Stomach smooth muscle (tissue), 2 donors: ENCODE data around the gene PILRB.

Experiments
- H3K27ac ChIP-seq: one replicate; pipeline ENCODE4 v1.7.0; 2013; ENCODE audit warnings: mild to moderate bottlenecking, low read length, inconsistent platforms
- H3K27me3 ChIP-seq, 2 donors: one replicate each; pipeline ENCODE4 v1.7.0; 2013; ENCODE audit warnings: low read length in 2 of 2; ENCODE audit not compliant: insufficient read depth in 2 of 2, control insufficient read depth in 1 of 2
- H3K36me3 ChIP-seq, 2 donors: one replicate each; pipeline ENCODE4 v1.7.0; 2013; ENCODE audit warnings: low read length in 2 of 2; ENCODE audit not compliant: control insufficient read depth in 2 of 2, insufficient read depth in 2 of 2
- H3K4me1 ChIP-seq: one replicate; pipeline ENCODE4 v1.7.0; 2013; ENCODE audit warnings: low read length; ENCODE audit not compliant: control insufficient read depth, insufficient read depth
- H3K4me3 ChIP-seq, 2 donors: one replicate each; pipeline ENCODE4 v1.7.0; 2013; ENCODE audit warnings: low read length in 2 of 2
- H3K9ac ChIP-seq, 2 donors: one replicate each; pipeline ENCODE4 v1.7.0; 2013; ENCODE audit warnings: low read length in 2 of 2, mild to moderate bottlenecking in 1 of 2
- H3K9me3 ChIP-seq, 2 donors: one replicate each; pipeline ENCODE4 v1.7.0; 2013; ENCODE audit warnings: low read length in 2 of 2; ENCODE audit not compliant: control insufficient read depth in 2 of 2
- donor health status: healthy.
- donor health status: Pancreatic carcinoma.

The PILRB gene

DNA sequence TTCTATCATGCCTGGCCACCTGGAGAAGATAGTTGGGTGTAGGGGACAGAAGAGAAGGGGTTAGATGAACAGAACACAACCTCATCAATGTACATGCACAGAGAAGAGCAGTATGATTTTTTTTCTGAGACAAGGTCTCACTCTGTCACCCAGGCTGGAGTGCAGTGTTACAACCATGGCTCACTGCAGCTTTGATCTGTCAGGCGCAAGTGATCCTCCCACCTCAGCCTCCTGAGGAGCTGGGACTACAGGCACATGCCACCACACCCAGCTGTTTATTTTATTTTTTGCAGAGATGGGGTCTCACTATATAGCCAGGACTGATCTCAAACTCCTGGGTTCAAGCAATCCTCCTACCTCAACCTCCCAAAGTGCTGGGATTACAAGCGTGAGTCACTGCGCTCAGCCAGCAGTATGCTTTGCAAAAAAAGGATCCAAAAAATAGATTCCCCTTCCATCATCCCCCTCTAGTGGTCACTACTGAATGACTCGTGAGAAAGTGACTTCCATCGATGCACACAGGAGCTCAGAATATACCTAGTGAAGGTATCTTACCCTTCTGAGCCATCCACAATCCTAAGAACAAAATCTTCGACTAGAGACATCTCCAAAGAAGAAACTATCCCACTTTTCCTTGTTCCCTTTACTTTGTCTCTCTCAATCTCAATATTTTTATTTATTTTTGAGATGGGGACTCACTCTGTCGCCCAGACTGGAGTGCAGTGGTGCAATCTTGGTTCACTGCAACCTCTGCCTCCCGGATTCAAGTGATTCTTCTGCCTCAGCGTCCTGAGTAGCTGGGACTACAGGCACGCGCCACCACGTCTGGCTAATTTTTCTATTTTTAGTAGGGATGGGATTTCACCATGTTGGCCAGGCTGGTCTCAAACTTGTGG, 49.6 kb downstream of the PILRB start:
- Histone ChIP-seq H3K36me3 (no peaks in the 10 kb centered on the region), H3K9ac (no peak overlapping the region), H3K27ac (no peak overlapping the region), H3K27me3 (no peaks in the 10 kb centered on the region), H3K4me1 (no peaks in the 10 kb centered on the region), H3K4me3 (no peak overlapping the region), H3K9me3 (no peaks in the 10 kb centered on the region)

DNA sequence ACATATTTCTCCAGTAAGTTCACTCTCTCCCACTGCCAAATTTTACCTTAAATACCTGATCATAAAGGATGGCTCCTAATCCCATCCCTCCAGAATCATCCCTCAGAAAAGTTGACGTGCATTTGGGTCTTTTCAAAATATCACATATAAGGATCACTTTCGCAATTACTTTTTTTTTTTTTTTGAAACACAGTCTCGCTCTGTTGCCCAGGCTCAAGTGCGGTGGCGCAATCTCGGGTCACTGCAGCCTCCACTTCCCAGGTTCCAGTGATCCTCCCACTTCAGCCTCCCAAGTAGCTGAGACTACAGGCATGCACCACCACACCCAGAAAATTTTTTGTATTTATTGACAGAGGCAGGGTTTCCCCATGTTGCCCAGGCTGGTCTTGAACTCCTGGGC, 53.2 kb downstream of the PILRB start:
- no peak overlapping the region for H3K9ac ChIP-seq
- H3K4me3 ChIP-seq, result no peak overlapping the region
- no peaks in the 10 kb centered on the region for H3K27me3 ChIP-seq
- no peak overlapping the region for H3K27ac ChIP-seq
- H3K9me3 ChIP-seq, result no peaks in the 10 kb centered on the region
- H3K4me1 ChIP-seq, result no peaks in the 10 kb centered on the region
- H3K36me3 ChIP-seq, result no peaks in the 10 kb centered on the region

DNA sequence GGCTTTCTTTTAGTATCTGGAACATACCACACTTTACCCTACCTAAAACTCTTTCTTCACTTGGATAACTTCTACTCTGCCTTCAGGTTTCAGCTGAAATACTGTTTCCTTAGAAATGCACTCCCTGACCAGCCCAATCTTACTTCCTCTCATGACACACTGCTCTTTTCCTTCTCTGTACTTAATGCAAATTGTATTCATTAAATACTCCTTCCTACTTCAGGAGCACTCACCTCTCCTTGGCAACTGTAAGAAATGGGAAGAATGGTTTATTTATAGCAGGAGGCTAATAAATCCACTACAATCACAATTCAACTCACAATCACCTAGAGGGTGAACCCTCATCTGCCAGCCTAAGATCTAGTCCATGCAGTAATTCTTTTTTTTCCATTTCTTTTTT, 55.4 kb downstream of the PILRB start:
- H3K27ac ChIP-seq, result no peak overlapping the region
- H3K4me1 ChIP-seq, result no peaks in the 10 kb centered on the region
- no peaks in the 10 kb centered on the region for H3K36me3 ChIP-seq
- H3K4me3 ChIP-seq, result no peak overlapping the region
- H3K27me3 ChIP-seq, result no peaks in the 10 kb centered on the region
- H3K9me3 ChIP-seq, result no peaks in the 10 kb centered on the region
- no peak overlapping the region for H3K9ac ChIP-seq

DNA sequence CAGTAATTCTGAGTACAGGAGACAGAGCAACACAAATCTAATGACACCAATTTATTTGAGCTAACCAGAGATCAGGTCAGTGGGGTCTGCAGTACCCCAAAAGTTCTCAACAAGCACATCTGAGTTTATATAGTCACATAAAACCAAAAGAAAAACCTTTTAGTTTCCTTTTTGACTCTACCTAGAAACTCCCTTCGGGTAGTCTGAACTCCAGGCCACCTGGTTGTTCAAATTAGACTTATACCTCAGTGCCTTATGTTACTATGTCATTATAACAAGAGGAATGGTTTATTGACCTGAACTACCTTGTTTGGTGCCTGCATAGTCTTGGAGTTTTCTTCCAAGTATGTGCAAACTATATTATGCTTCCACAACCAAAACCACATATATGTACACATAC, 56.0 kb downstream of the PILRB start:
- no peaks in the 10 kb centered on the region for H3K4me1 ChIP-seq
- no peak overlapping the region for H3K27ac ChIP-seq
- H3K9ac ChIP-seq, result no peak overlapping the region
- no peak overlapping the region for H3K4me3 ChIP-seq
- no peaks in the 10 kb centered on the region for H3K9me3 ChIP-seq
- no peaks in the 10 kb centered on the region for H3K27me3 ChIP-seq
- H3K36me3 ChIP-seq, result no peaks in the 10 kb centered on the region

DNA sequence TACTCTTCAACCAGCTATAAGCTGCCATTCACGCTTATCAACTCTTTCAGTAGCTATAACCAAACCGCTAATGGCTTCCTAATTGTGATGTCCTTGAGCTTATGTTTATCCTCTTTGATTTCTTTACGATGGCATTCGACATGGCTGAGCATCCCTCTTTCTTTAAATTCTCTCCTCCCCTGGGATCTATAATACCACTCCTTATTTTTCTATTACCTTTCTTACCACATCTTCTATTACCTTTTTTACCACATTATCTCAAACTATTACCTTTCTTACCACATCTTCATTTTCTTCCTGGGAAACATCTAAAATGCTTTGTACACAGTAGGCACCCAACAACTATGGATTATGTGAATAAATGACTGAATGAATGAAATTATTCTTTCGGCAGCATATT, 57.5 kb downstream of the PILRB start:
- Histone ChIP-seq H3K27me3 (no peaks in the 10 kb centered on the region), H3K4me3 (no peak overlapping the region), H3K4me1 (no peaks in the 10 kb centered on the region), H3K27ac (no peak overlapping the region), H3K9me3 (no peaks in the 10 kb centered on the region), H3K36me3 (no peaks in the 10 kb centered on the region), H3K9ac (no peak overlapping the region)
